Loucy (cell line): ENCODE measurements around the gene NEO1.

Experiments used
- CTCF ChIP-seq: fragments of 200-600 bp; sonication (generic); conservative IDR thresholded peaks from 2 replicates; pipeline ENCODE4 v1.5.1; 2014; ENCODE audit warnings: mild to moderate bottlenecking, antibody characterized with exemption, low read length
- EZH2phosphoT487 ChIP-seq: fragments of 200-600 bp; IDR thresholded peaks from 2 replicates; pipeline ENCODE4 v1.6.1; 2018; ENCODE audit warnings: antibody characterized with exemption, mild to moderate bottlenecking, moderate library complexity, borderline replicate concordance

GRCh38 chr15:73265536-73266153 is 213.4 kb downstream of the NEO1 start:
- TF ChIP-seq CTCF (peak; percentile 88), EZH2phosphoT487 (no peak)
